GM19023 (cell line): ENCODE measurements around the gene DIP2B.

Source experiments
- ATAC-seq: cut with Tn5 transposase; IDR thresholded peaks from one replicate; pipeline ENCODE4 v1.9.1; 2021; ENCODE audit warnings: mild to moderate bottlenecking, moderate library complexity; ENCODE audit not compliant: unreplicated experiment

DIP2B gene

GRCh38 chr12:50606675-50607375 lies 102.0 kb downstream of the DIP2B start:
- ATAC-seq: no peak

GRCh38 chr12:50609292-50609874 lies 104.6 kb downstream of the DIP2B start:
- no peak for ATAC-seq

GRCh38 chr12:50610171-50610570 lies 105.4 kb downstream of the DIP2B start:
- no peak for ATAC-seq

- ATAC-seq: no peak
Measured at GRCh38 chr12:50611021-50611744, 106.4 kb downstream of the DIP2B start.

- ATAC-seq: no peak
Measured at GRCh38 chr12:50612882-50613281, 108.1 kb downstream of the DIP2B start.

- ATAC-seq: no peak
Measured at GRCh38 chr12:50613463-50613862, 108.7 kb downstream of the DIP2B start.

- no peak for ATAC-seq
Measured at GRCh38 chr12:50614167-50614759, 109.5 kb downstream of the DIP2B start.

GRCh38 chr12:50615145-50615906 lies 110.5 kb downstream of the DIP2B start:
- ATAC-seq: no peak

- ATAC-seq: no peak
Measured at GRCh38 chr12:50615907-50616296, 111.1 kb downstream of the DIP2B start.

GRCh38 chr12:50617657-50618056 lies 112.9 kb downstream of the DIP2B start:
- ATAC-seq: no peak

GRCh38 chr12:50618864-50619609 lies 114.3 kb downstream of the DIP2B start:
- no peak for ATAC-seq

GRCh38 chr12:50619610-50619958 lies 114.8 kb downstream of the DIP2B start:
- ATAC-seq: no peak

GRCh38 chr12:50620109-50620977 lies 115.6 kb downstream of the DIP2B start:
- ATAC-seq: no peak

GRCh38 chr12:50620978-50621360 lies 116.2 kb downstream of the DIP2B start:
- ATAC-seq: no peak

- no peak for ATAC-seq
Measured at GRCh38 chr12:50621399-50622300, 116.9 kb downstream of the DIP2B start.

- no peak for ATAC-seq
Measured at GRCh38 chr12:50625029-50625925, 120.5 kb downstream of the DIP2B start.

GRCh38 chr12:50626026-50626425 lies 121.2 kb downstream of the DIP2B start:
- ATAC-seq: no peak
